ENCODE measurements around the gene AMPH.

GRCh38 chr7:38671911-38672905, 41.0 kb upstream of the AMPH start:
- TF ChIP-seq CTCF (IDR thresholded peaks at IDR 0.05) = no peak
- TF ChIP-seq POLR2AphosphoS5 (IDR thresholded peaks at IDR 0.05) = no peak
- TF ChIP-seq POLR2A (IDR thresholded peaks at IDR 0.05) = no peak

All from transverse colon (tissue), 4 donors.